ENCODE results near the gene POLR2A. TPM values are rescaled to one million over a fixed set of nuclear protein-coding genes. Genes with fewer than 3 reads are reported as not detected.
A peak's percentile ranks its signal among the peaks of the same experiment; 100 is the strongest.
"Not testable (repeated sequence)": the region's sequence is repeated elsewhere in the genome, so short reads cannot be mapped to it uniquely, and the experiment has no call there.

Gene POLR2A
- total RNA-seq, 1 experiment from 2014 or later = 89.6 TPM

DNA sequence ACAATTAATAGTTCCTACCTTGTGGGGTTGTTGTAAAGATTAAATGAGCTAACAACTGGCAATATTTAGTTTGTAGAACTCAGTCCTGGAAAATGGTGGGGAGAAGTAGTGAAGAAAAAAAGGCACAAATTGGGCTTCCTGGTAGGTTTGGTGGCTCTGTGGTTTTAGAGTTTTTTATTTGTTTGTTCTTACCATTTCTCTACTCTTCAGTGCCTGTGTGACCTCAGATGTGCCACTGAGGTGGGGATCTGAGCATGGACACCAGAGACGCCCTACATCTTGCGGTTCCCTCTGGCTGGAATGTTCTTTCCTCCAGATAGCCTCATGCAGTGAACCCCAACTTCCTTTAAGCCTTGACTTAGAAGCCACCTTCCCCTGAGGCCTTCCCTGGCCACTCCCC lies 12.4 kb upstream of the POLR2A start:
- peaks cover 34% of the 10 kb centered on the region for H3K36me3 Mint-ChIP-seq (ENCODE audit: insufficient read depth, unreplicated experiment)
- no peaks in the 10 kb centered on the region for H3K27me3 Mint-ChIP-seq (ENCODE audit: insufficient read depth, unreplicated experiment)
- POLR2A ChIA-PET = interaction anchor here (0.6 to 1.1 kb wide), 2 partner anchors 16 to 214 kb away, joined by 3 to 4 read pairs; no protein-coding TSS in a partner anchor
- peaks cover 11% of the 10 kb centered on the region for H3K4me1 Mint-ChIP-seq (ENCODE audit: insufficient read depth, unreplicated experiment)
- TF ChIP-seq, protein P1, sequence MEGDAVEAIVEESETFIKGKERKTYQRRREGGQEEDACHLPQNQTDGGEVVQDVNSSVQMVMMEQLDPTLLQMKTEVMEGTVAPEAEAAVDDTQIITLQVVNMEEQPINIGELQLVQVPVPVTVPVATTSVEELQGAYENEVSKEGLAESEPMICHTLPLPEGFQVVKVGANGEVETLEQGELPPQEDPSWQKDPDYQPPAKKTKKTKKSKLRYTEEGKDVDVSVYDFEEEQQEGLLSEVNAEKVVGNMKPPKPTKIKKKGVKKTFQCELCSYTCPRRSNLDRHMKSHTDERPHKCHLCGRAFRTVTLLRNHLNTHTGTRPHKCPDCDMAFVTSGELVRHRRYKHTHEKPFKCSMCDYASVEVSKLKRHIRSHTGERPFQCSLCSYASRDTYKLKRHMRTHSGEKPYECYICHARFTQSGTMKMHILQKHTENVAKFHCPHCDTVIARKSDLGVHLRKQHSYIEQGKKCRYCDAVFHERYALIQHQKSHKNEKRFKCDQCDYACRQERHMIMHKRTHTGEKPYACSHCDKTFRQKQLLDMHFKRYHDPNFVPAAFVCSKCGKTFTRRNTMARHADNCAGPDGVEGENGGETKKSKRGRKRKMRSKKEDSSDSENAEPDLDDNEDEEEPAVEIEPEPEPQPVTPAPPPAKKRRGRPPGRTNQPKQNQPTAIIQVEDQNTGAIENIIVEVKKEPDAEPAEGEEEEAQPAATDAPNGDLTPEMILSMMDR (IDR thresholded peaks at IDR 0.05; ENCODE audit: unreplicated experiment) = no peak
- no peak overlapping the region for H3K4me3 Mint-ChIP-seq (ENCODE audit: unreplicated experiment)
- CTCF ChIA-PET = no interaction called here
- no TSS peak for BruUV-seq (replicated peaks)
- no peaks in the 10 kb centered on the region for H3K9me3 Mint-ChIP-seq (ENCODE audit: unreplicated experiment)
- DNase-seq (ENCODE audit: unreplicated experiment) = no peak
- intact Hi-C loops (cut with micrococcal nuclease) = no loop called here
- no peak overlapping the region for H3K27ac Mint-ChIP-seq (ENCODE audit: low read depth, unreplicated experiment)

DNA sequence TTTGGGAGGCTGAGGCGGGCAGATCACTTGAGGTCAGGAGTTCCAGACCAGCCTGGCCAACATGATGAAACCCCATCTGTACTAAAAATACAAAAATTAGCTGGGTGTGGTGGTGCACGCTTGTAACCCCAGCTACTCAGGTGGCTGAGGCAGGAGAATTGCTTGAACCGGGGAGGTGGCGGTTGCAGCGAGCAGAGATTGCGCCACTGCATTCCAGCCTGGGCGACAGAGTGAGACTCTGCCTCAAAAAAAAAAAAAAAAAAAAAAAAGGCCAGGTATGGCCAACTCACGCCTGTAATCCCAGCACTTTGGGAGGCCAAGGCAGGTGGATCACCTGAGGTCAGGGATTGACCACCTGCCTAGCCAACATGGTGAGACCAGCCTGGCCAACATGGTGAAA lies 9.4 kb upstream of the POLR2A start:
- CTCF ChIA-PET = interaction anchor here (0.6 to 3.2 kb wide), 3 partner anchors 15 to 112 kb away, joined by 4 to 15 read pairs (median 7); no protein-coding TSS in a partner anchor
- BruUV-seq (replicated peaks); H3K4me3 Mint-ChIP-seq (ENCODE audit: unreplicated experiment); intact Hi-C loops (cut with micrococcal nuclease); H3K27me3 Mint-ChIP-seq (ENCODE audit: insufficient read depth, unreplicated experiment); DNase-seq (ENCODE audit: unreplicated experiment); H3K27ac Mint-ChIP-seq (ENCODE audit: low read depth, unreplicated experiment); H3K9me3 Mint-ChIP-seq (ENCODE audit: unreplicated experiment): not testable (repeated sequence)
- POLR2A ChIA-PET = interaction anchor here (0.7 to 6.9 kb wide), 9 partner anchors 8 to 682 kb away, joined by 3 to 115 read pairs (median 10); partner anchors contain the start of genes FGF11, POLR2A, TMEM102 and TMEM256
- Mint-ChIP-seq H3K36me3 (ENCODE audit: insufficient read depth, unreplicated experiment) (peaks cover 25% of the 10 kb centered on the region), H3K4me1 (ENCODE audit: insufficient read depth, unreplicated experiment) (peaks cover 30% of the 10 kb centered on the region)

- no peaks in the 10 kb centered on the region for H3K9me3 Mint-ChIP-seq (ENCODE audit: unreplicated experiment)
- H3K36me3 Mint-ChIP-seq (ENCODE audit: insufficient read depth, unreplicated experiment) = peaks cover 25% of the 10 kb centered on the region
- no peak for DNase-seq (ENCODE audit: unreplicated experiment)
- TF ChIP-seq, protein P1 (IDR thresholded peaks at IDR 0.05; ENCODE audit: unreplicated experiment) = no peak
- peak overlapping the region; percentile 76 for H3K27ac Mint-ChIP-seq (ENCODE audit: low read depth, unreplicated experiment)
- H3K4me1 Mint-ChIP-seq (ENCODE audit: insufficient read depth, unreplicated experiment) = peaks cover 35% of the 10 kb centered on the region
- ChIA-PET CTCF (interaction anchor here (0.6 to 3.2 kb wide), 11 partner anchors 9 to 212 kb away, joined by 3 to 21 read pairs (median 3); partner anchors contain the start of genes TMEM95 and TP53), POLR2A (interaction anchor here (0.6 to 6.9 kb wide), 16 partner anchors 9 to 210 kb away, joined by 3 to 115 read pairs (median 8); partner anchors contain the start of genes CHRNB1, FGF11, MPDU1 and POLR2A)
- BruUV-seq (replicated peaks) = no TSS peak
- intact Hi-C loops (cut with micrococcal nuclease) = no loop called here
- H3K27me3 Mint-ChIP-seq (ENCODE audit: insufficient read depth, unreplicated experiment) = no peaks in the 10 kb centered on the region
- peak overlapping the region; percentile 20 for H3K4me3 Mint-ChIP-seq (ENCODE audit: unreplicated experiment)
Measured at GRCh38 chr17:7475764-7476422, 8.3 kb upstream of the POLR2A start.

DNA sequence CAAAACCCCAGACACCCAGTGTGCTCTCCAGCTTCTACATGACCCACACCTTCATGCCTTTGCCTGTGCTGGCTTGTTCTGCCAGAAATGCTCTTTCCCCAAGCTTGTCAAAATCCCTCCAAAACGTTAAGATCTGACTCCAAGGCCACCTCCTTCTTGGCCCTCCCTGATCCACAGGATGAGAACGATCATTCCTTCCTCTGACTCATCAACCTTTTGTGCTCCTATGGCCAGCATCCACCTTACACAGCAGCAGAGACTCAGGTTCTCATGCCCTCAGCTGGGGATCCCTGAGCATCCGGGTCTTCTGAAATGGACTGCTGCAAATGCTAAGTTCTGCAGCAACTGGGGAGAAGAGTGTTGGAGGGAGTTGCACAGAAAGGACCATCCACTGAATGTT lies 7.7 kb upstream of the POLR2A start:
- peaks cover 25% of the 10 kb centered on the region for H3K36me3 Mint-ChIP-seq (ENCODE audit: insufficient read depth, unreplicated experiment)
- BruUV-seq (replicated peaks) = no TSS peak
- peaks cover 35% of the 10 kb centered on the region for H3K4me1 Mint-ChIP-seq (ENCODE audit: insufficient read depth, unreplicated experiment)
- TF ChIP-seq, protein P1 (IDR thresholded peaks at IDR 0.05; ENCODE audit: unreplicated experiment) = no peak
- peak overlapping the region; percentile 20 for H3K4me3 Mint-ChIP-seq (ENCODE audit: unreplicated experiment)
- intact Hi-C loops (cut with micrococcal nuclease) = no loop called here
- H3K27ac Mint-ChIP-seq (ENCODE audit: low read depth, unreplicated experiment) = peak overlapping the region; percentile 76
- ChIA-PET POLR2A (interaction anchor here (0.7 to 6.9 kb wide), 16 partner anchors 9 to 679 kb away, joined by 3 to 115 read pairs (median 8); partner anchors contain the start of genes CHRNB1, FGF11, MPDU1 and POLR2A), CTCF (interaction anchor here (0.5 to 3.2 kb wide), 11 partner anchors 9 to 641 kb away, joined by 3 to 21 read pairs (median 3); partner anchors contain the start of genes TMEM95 and TP53)
- no peaks in the 10 kb centered on the region for H3K27me3 Mint-ChIP-seq (ENCODE audit: insufficient read depth, unreplicated experiment)
- DNase-seq (ENCODE audit: unreplicated experiment) = peak; percentile 82
- H3K9me3 Mint-ChIP-seq (ENCODE audit: unreplicated experiment) = no peaks in the 10 kb centered on the region

Measured in MCF 10A (cell line).